Right lobe of liver (tissue), 4 donors: ENCODE measurements around the gene PAQR7.

Source experiments
- POLR2A ChIP-seq: fragments of 450-650 bp; IDR thresholded peaks from one replicate; pipeline ENCODE4 v1.6.1; 2017; ENCODE audit warnings: antibody characterized with exemption, mild to moderate bottlenecking
- TF ChIP-seq, protein P1 (sequence below), 4 donors: fragments of 200-600 bp in 3 of 4; fragments of 450-650 bp in 1 of 4; IDR thresholded peaks; one replicate each; pipeline versions ENCODE4 v1.5.1 to v1.8.0; 2016 to 2022; ENCODE audit warnings: antibody characterized with exemption in 4 of 4, mild to moderate bottlenecking in 2 of 4
- donor health status: DM: no; HTN: no; CAD: no.
- donor health status: DM: no; HTN: no; CAD: no.
- donor health status: DM: no; HTN: yes; CAD: no.

DNA sequence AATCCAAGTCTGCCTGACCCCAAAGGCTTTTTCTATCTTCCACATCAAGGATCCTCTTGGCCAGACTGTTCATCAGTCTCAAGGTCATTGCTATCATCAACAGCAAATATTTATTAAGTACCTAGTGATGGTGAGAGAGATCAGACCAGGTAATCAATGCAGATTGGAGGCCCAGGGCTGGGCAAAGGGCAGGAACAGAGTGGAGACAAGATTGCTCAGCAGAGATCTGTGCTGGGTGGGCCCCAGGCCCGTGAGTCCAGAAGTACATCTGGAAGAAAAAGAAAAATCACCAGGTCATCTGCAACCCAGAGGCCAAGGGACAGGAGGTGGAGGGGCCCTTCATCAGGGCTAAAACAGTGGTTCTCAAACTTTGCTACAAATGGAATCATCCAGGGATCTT, 10.1 kb upstream of the PAQR7 start:
- TF ChIP-seq, protein P1, sequence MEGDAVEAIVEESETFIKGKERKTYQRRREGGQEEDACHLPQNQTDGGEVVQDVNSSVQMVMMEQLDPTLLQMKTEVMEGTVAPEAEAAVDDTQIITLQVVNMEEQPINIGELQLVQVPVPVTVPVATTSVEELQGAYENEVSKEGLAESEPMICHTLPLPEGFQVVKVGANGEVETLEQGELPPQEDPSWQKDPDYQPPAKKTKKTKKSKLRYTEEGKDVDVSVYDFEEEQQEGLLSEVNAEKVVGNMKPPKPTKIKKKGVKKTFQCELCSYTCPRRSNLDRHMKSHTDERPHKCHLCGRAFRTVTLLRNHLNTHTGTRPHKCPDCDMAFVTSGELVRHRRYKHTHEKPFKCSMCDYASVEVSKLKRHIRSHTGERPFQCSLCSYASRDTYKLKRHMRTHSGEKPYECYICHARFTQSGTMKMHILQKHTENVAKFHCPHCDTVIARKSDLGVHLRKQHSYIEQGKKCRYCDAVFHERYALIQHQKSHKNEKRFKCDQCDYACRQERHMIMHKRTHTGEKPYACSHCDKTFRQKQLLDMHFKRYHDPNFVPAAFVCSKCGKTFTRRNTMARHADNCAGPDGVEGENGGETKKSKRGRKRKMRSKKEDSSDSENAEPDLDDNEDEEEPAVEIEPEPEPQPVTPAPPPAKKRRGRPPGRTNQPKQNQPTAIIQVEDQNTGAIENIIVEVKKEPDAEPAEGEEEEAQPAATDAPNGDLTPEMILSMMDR (IDR thresholded peaks at IDR 0.05), result no peak
- TF ChIP-seq POLR2A, result no peak
